Fibroblast of skin of right biceps (primary cell): Measurements from ENCODE around the gene IFNL1.
"Not testable (repeated sequence)": the region's sequence is repeated elsewhere in the genome, so short reads cannot be mapped to it uniquely, and the experiment has no call there.

Experiments
- DNase-seq: peaks from one replicate; pipeline ENCODE4 v3.0.0-alpha.2; 2013

IFNL1 gene

DNA sequence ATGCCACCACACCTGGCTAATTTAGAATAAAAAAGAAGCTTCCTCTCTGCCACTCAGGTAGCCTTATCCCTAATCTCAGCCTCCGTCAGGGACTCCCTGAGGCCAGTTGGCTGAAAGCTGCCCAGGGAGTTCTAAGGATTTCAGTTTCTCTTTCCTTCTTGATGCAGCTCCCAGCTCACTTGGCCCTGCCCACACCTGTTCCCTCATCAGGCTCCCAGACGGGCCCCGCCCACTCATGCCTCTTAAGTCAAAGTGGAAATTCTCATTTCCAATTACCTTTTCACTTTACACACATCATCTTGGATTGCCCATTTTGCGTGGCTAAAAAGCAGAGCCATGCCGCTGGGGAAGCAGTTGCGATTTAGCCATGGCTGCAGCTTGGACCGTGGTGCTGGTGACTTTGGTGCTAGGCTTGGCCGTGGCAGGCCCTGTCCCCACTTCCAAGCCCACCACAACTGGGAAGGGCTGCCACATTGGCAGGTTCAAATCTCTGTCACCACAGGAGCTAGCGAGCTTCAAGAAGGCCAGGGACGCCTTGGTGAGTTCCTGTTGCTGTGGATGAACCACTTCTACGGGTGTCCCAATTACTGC is at the start of gene IFNL1:
Gene IFNL1, plus strand, starts transcription at position 353 of the 591 bp plus-strand sequence. Its CDS starts 15 bp downstream, at position 368.
- DNase-seq = no peak

DNA sequence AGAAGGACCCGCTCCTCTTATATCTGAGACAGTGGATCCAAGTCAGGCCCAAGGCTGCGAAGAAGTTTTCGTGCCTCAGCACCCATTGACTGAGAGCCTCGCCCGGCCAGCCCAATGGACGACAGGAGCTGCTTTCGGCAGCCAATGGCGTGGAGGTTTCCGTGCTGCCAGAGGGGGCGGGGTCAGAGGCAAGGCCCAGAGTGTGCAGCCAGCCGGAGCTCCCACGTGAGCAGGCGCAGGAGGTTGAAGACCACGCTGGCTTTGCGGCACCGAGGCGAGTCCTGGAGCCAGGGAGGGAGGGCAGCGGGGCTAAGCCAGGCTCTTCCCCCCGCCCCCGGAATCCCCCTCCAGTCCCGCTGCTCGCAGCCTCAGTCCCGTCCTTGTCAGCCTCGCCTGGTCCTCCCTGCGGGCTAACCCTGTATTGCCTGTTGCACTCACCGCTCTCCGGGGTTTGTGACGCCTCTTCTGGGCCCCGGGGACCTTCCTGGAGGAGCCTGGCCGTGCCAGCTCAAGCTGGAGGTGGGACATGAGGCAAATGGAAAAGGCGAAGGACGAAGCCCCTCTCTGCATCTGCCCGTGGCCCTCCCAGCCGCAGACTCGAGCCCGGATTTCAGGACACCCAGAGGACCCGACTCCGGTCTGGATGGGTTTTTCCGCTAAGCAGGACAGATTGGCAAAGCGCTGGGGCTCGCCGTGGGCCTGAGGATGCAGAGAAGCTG is 49.1 kb upstream of the IFNL1 start:
- DNase-seq = peak; percentile 23

DNA sequence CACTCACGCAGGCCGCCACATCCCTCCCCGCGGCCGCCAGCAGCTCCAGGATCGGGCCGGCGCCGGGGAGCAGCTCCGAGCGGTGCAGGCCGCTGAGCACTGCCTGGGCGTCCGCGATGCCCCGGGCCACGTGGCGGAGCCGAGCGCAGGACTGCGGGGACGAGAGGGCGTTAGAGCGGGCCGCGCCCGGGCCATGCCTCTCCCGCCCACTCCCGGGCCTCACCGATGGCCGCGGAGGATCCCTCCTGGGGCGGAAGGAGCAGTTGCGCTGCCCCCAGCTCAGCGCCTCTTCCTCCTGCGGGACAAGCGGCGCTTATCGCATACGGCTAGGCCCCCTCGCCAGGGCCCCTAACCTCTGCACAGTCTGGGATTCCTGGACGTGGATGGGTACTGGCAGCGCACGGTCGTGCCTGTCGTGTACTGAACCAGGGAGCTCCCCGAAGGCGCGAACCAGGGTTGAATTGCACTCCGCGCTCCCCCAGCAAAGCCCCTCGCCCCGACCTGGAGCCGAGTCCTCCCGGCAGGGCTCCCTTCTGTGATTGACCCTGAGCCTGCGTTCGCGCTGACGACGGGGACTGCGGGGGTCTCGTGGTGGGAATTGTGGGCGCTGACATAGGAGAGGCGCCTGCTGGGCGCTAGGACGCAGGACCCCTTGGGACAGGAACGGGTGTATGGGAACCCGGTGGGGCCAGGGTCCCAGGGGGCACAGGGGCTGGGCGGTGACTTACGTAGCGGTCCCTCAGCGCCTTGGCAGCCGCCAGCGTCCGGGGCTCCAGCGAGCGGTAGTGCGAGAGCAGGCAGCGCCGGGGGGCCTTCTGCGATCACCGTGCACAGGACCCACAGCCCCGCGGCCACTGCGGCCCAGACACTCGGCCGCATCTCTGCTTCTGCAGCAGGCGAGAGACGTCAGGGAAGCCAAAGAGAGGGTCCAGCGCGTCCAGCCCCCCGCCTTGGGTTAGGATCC is 48.2 kb upstream of the IFNL1 start:
- DNase-seq = peak; percentile 5

- DNase-seq = no peak
These were observed 47.4 kb upstream of the IFNL1 start, which contains the start of gene IFNL4 for GRCh38 chr19:39248806-39249205. Gene IFNL4 (minus strand): TSS chr19:39248856.

- no peak for DNase-seq
These were observed 45.1 kb upstream of the IFNL1 start for GRCh38 chr19:39251081-39251480.

- no peak for DNase-seq
These were observed 44.4 kb upstream of the IFNL1 start for GRCh38 chr19:39251846-39252245.

DNA sequence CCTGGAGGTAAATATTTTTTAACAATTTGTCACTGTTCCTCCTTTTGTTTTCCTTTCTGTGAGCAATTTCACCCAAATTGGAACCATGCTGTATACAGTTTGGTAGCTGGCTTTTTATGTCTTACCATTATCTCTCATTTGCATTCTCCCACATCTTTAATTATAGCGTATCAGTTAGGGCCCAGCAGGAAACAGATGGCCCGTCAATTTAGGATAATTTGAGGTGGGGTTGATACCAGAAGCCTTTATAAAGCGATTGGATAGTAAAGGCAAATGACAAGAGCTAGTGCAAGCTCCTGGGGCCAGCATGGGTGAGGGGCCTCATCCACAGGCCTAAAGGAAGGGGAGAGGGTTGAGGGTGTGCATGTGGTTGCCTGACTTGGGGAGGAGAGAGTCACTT is 43.7 kb upstream of the IFNL1 start:
- DNase-seq = no peak

- DNase-seq = no peak
These were observed 42.6 kb upstream of the IFNL1 start for GRCh38 chr19:39253374-39254149.

- DNase-seq = no peak
These were observed 41.5 kb upstream of the IFNL1 start for GRCh38 chr19:39254531-39255345.

DNA sequence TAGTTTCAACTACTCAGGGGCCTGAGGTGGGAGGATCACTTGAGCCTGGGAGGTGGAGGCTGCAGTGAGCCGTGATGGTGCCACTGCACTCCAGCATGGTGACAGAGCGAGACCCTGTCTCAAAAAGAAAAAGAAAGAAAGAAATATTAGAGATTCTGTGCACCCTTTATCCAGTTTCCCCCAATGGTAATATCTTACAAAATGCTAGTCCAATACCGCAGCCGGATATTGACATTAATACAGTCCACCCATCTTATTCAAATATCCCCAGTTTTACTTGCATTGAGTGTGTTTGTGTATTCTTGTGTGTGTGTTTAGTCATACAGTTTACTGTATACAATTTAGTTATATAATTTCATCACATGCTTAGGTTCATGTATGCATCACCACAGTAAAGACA is 39.0 kb upstream of the IFNL1 start:
- DNase-seq = no peak

GRCh38 chr19:39261704-39262103 is 34.5 kb upstream of the IFNL1 start:
- DNase-seq = no peak

DNA sequence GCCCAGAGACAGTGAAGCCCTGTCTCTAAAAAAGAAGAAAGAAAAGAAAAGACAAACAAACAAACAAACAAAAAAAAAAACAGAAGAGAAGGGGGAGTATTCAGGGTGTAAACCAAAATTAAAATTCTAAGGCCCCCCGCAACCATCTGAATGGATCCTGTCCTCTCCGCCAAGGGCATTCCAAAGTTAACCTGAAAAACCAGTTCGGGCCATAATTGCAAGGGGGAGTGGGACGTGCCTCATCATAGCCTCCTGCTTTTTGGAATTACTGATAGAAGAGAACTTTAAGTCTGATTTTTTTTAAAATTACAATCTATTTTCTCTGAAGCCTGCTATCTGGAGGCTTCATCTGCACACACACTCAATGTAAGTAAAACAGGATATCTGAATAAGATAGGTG is 33.7 kb upstream of the IFNL1 start:
- no peak for DNase-seq

- DNase-seq = no peak
These were observed 32.3 kb upstream of the IFNL1 start for GRCh38 chr19:39263912-39264305.

DNA sequence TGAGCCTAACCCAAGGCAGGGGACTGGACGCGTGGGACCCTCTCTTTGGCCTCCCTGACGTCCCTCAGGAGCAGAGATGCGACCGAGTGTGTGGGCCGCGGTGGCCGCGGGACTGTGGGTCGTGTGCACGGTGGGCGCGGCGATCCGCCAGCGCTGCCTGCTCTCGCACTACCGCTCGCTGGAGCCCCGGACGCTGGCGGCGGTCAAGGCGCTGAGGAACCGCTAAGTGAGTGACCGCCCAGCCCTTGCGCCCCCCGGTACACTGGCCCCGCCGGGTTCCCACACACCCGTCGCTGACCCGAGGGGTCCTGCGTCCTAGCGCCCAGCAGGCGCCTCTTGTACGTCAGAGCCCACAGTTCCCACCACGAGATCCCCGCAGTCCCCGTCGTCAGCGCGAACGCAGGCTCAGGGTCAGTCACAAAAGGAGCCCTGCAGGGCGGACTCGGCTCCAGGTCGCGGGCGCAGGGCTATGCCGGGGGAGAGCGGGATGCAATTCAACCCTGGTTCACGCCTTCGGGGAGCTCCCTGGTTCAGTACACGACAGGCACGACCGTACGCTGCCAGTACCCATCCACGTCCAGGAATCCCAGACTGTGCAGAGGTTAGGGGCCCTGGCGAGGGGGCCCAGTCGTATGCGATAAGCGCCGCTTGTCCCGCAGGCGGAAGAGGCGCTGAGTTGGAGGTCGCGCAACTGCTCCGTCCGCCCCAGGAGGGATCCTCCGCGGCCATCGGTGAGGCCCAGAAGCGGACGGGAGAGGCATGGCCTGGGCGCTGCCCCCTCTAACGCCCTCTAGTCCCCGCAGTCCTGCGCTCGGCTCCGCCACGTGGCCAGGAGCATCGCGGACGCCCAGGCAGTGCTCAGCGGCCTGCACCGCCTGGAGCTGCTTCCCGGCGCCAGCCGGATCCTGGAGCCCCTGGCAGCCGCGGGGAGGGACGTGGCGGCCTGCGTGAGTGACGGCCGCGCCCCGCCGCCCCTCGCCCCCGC is 31.6 kb upstream of the IFNL1 start:
- peak; percentile 5 for DNase-seq

DNA sequence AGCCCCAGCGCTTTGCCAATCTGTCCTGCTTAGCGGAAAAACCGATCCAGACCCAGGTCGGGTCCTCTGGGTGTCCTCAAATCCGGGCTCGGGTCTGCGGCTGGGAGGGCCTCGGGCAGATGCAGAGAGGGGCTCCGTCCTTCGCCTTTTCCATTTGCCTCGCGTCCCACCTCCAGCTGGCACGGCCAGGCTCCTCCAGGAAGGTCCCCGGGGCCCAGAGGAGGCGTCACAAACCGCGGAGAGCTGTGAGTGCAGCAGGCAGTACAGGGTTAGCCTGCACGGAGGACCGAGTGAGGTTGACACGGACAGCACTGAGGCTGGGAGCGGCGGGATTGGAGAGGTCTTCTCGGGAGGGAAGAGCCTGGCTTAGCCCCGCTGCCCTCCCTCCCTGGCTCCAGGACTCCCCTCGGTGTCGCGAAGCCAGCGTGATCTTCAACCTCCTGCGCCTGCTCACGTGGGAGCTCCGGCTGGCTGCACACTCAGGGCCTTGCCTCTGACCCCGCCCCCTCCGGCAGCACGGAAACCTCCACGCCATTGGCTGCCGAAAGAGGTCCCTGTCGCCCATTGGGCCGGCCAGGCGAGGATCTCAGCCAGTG is 30.8 kb upstream of the IFNL1 start:
- DNase-seq = no peak

GRCh38 chr19:39268085-39268484 is 28.1 kb upstream of the IFNL1 start, which contains the start of gene IFNL2:
Gene IFNL2 (plus strand): TSS chr19:39268396. CDS start chr19:39268569, 173 bp downstream.
- DNase-seq = not testable (repeated sequence)

DNA sequence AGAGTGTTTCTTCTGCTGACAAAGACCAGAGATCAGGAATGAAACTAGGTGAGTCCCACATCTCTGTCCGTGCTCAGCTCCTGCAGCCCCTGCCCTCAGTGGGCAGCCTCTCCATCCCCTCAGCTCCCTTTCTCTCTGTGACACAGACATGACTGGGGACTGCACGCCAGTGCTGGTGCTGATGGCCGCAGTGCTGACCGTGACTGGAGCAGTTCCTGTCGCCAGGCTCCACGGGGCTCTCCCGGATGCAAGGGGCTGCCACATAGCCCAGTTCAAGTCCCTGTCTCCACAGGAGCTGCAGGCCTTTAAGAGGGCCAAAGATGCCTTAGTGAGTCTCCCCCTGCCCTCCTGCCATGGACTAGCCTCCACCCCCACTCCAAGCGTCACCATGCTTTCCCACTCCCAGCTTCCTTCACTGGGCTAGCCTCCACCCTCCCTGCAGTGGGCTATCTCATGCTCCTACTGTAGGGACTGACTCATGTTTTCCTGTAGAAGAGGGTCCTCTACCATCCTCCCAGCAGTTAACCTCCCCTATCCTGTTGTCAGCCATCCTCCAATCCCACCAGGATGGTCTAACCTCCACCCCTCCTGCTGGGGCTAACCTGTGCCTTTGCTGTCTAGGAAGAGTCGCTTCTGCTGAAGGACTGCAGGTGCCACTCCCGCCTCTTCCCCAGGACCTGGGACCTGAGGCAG is 27.5 kb upstream of the IFNL1 start:
- DNase-seq = not testable (repeated sequence)

- not testable (repeated sequence) for DNase-seq
These were observed 26.8 kb upstream of the IFNL1 start for GRCh38 chr19:39269369-39269768.
